K562 (cell line): ENCODE data around the gene HHLA2. TPM values are rescaled to one million over a fixed set of nuclear protein-coding genes. Genes with fewer than 3 reads are reported as not detected.

Source experiments
- CBX5 ChIP-seq: IDR thresholded peaks from 2 replicates; pipeline ENCODE4 v1.6.1; 2014; ENCODE audit warnings: low read depth, borderline replicate concordance
- HIVEP1 ChIP-seq: fragments of 250-450 bp; sonication (Bioruptor Pico); IDR thresholded peaks from 2 replicates; pipeline ENCODE4 v1.4.0; 2020; ENCODE audit warnings: mild to moderate bottlenecking
- PCBP1 ChIP-seq: fragments of 200-400 bp; formaldehyde crosslinking; IDR thresholded peaks from 2 replicates; pipeline ENCODE4 v1.6.1; 2018; ENCODE audit warnings: mild to moderate bottlenecking, low read depth, low read length; ENCODE audit not compliant: poor library complexity, severe bottlenecking
- SAFB ChIP-seq: fragments of 200-400 bp; formaldehyde crosslinking; IDR thresholded peaks from 2 replicates; pipeline ENCODE4 v1.6.1; 2017; ENCODE audit warnings: low read depth, low read length, borderline replicate concordance
- ZNF778 ChIP-seq: fragments of 450-650 bp; formaldehyde crosslinking; IDR thresholded peaks from 2 replicates; pipeline ENCODE4 v1.4.0; 2020; ENCODE audit warnings: mild to moderate bottlenecking, moderate library complexity
- polyA plus RNA-seq, 8 experiments: library from polyadenylated mRNA; depleted of rRNA in 4 of 8; stranded (reverse) in 5 of 8; unstranded in 3 of 8; fragments of >200 nt; fragmentation: Nextera tagmentation in 2 of 8; fragmentation: Illumina TruSeq in 1 of 8; extraction: Ambion mirVana in 2 of 8; extraction: Trizol in 1 of 8; gene quantifications; 2 replicates each; pipeline versions ENCODE4 v1.2.1 to v1.2.3, GENCODE V29; 2011 to 2014; ENCODE audit warnings: inconsistent platforms in 1 of 8, missing spikeins in 1 of 8
- total RNA-seq, 7 experiments: library from RNA; depleted of rRNA in 6 of 7; stranded (reverse); fragments of >200 nt in 6 of 7; fragmentation: Illumina TruSeq in 2 of 7; extraction: Trizol in 2 of 7; gene quantifications; 2 replicates each; pipeline versions ENCODE4 v1.2.1 to v1.2.3, GENCODE V29; 2011 to 2021; ENCODE audit warnings: low replicate concordance in 1 of 7
- TF ChIP-seq, protein P1 (sequence below): fragments of 200-400 bp; formaldehyde crosslinking; IDR thresholded peaks from 2 replicates; pipeline ENCODE4 v1.6.1; 2017; ENCODE audit warnings: mild to moderate bottlenecking, low read depth, low read length, moderate library complexity
- TF ChIP-seq, protein P2 (sequence below), 2 experiments: fragments of 450-650 bp in 1 of 2; IDR thresholded peaks; 2 replicates each; pipeline ENCODE4 v1.6.1; 2011 to 2017; ENCODE audit warnings: low read depth in 2 of 2, antibody characterized with exemption in 1 of 2, borderline replicate concordance in 1 of 2, low read length in 1 of 2, mild to moderate bottlenecking in 1 of 2, mixed read lengths in 1 of 2; ENCODE audit not compliant: control insufficient read depth in 1 of 2

The HHLA2 gene
- total and polyA plus RNA-seq, 9 of the 15 experiments (the other 6 are each of a cell fraction or from before 2014, with no cell fraction given): 0.04 TPM; not detected in 7

DNA sequence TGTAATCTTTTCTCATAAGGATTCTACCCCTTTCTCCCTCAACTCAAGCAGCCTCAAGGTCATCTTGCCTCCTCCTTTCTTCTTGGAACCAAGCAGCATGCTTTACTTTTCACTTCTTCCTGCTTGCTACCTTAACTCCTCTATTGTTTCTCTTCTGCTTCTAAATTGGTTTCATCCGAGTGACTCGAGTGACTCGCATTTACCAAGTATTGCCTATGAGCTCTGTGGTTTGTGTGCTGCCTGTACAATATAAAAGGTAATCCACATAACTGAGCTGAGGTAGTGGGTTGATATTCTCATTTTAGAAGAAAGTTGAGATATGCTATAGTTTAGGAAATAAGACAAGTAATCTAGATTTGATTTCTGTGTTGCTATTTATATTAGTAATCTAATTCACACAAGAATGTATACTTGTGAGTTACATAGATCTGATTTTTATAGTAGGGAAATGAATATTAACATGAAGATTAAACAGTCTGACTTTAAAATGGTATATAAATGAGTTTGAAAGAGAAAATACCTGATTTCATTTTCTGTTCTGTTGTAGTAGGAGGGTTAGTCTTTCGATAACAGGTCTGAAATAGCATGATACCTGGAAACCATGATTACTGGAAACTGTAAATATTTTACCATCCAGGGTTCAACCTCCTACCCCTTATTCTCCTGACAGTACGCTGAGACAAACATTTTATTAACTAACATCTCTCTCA is 5.5 kb downstream of the HHLA2 start (continued):
- TF ChIP-seq, protein P1, sequence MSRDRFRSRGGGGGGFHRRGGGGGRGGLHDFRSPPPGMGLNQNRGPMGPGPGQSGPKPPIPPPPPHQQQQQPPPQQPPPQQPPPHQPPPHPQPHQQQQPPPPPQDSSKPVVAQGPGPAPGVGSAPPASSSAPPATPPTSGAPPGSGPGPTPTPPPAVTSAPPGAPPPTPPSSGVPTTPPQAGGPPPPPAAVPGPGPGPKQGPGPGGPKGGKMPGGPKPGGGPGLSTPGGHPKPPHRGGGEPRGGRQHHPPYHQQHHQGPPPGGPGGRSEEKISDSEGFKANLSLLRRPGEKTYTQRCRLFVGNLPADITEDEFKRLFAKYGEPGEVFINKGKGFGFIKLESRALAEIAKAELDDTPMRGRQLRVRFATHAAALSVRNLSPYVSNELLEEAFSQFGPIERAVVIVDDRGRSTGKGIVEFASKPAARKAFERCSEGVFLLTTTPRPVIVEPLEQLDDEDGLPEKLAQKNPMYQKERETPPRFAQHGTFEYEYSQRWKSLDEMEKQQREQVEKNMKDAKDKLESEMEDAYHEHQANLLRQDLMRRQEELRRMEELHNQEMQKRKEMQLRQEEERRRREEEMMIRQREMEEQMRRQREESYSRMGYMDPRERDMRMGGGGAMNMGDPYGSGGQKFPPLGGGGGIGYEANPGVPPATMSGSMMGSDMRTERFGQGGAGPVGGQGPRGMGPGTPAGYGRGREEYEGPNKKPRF: no peak
- no peak for TF ChIP-seq SAFB
- no peak for TF ChIP-seq HIVEP1 (CRISPR knock-in tag)
- TF ChIP-seq, protein P2, sequence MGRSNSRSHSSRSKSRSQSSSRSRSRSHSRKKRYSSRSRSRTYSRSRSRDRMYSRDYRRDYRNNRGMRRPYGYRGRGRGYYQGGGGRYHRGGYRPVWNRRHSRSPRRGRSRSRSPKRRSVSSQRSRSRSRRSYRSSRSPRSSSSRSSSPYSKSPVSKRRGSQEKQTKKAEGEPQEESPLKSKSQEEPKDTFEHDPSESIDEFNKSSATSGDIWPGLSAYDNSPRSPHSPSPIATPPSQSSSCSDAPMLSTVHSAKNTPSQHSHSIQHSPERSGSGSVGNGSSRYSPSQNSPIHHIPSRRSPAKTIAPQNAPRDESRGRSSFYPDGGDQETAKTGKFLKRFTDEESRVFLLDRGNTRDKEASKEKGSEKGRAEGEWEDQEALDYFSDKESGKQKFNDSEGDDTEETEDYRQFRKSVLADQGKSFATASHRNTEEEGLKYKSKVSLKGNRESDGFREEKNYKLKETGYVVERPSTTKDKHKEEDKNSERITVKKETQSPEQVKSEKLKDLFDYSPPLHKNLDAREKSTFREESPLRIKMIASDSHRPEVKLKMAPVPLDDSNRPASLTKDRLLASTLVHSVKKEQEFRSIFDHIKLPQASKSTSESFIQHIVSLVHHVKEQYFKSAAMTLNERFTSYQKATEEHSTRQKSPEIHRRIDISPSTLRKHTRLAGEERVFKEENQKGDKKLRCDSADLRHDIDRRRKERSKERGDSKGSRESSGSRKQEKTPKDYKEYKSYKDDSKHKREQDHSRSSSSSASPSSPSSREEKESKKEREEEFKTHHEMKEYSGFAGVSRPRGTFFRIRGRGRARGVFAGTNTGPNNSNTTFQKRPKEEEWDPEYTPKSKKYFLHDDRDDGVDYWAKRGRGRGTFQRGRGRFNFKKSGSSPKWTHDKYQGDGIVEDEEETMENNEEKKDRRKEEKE (IDR thresholded peaks at IDR 0.05; ENCODE audit: borderline replicate concordance in 1 of 2, control insufficient read depth in 1 of 2, low read depth in 2 of 2, low read length in 1 of 2): no peak
- no peak for TF ChIP-seq CBX5
- TF ChIP-seq PCBP1: no peak
- no peak for TF ChIP-seq ZNF778 (CRISPR knock-in tag)
- TF ChIP-seq, all 486 proteins: peak for 0
